Measurements from ENCODE around the gene PIEZO1.

PIEZO1 gene

GRCh38 chr16:88692861-88693260 lies 92.2 kb downstream of the PIEZO1 start:
- Histone ChIP-seq H3K36me3 (ENCODE audit: control insufficient read depth in 1 of 2, insufficient read depth in 2 of 2, low read length in 2 of 2) (peaks cover 8 to 9% of the 10 kb centered on the region in 2 experiments), H3K9me3 (ENCODE audit: insufficient read depth, low read depth, low read length) (no peaks in the 10 kb centered on the region), H3K4me1 (ENCODE audit: control insufficient read depth in 1 of 2, insufficient read depth in 2 of 2, low read length in 2 of 2) (no peaks in the 10 kb centered on the region), H3K18ac (ENCODE audit: low read length) (no peak overlapping the region), H3K4me3 (ENCODE audit: low read depth, low read length) (no peak overlapping the region), H2AK5ac (ENCODE audit: low read length) (no peak overlapping the region), H3K4me2 (ENCODE audit: low read length) (no peak overlapping the region), H3K4ac (ENCODE audit: low read depth, low read length) (no peak overlapping the region), H2BK5ac (ENCODE audit: low read depth, low read length, poor library complexity) (no peak overlapping the region), H3K23ac (ENCODE audit: low read length) (no peak overlapping the region), H3K79me2 (ENCODE audit: control insufficient read depth, insufficient read depth, low read length, poor library complexity) (no peaks in the 10 kb centered on the region), H4K8ac (ENCODE audit: low read depth, low read length) (no peak overlapping the region), H3K27ac (ENCODE audit: low read depth, low read length) (no peak overlapping the region), H3K27me3 (ENCODE audit: insufficient read depth, low read length) (no peaks in the 10 kb centered on the region), H2AFZ (ENCODE audit: insufficient read depth, low read length, poor library complexity) (no peak overlapping the region), H2BK12ac (ENCODE audit: low read length) (no peak overlapping the region), H3K79me1 (ENCODE audit: low read length) (no peaks in the 10 kb centered on the region), H3K9ac (ENCODE audit: low read length) (no peak overlapping the region), H4K91ac (ENCODE audit: low read depth, low read length) (no peak overlapping the region), H4K12ac (ENCODE audit: low read depth, low read length) (no peak overlapping the region), H3K14ac (ENCODE audit: low read length) (no peak overlapping the region), H2BK120ac (ENCODE audit: insufficient read depth, low read length, poor library complexity) (no peak overlapping the region)
- DNase-seq, result no peak
- no CpG with 5 or more reads among the region's 10 CpGs for WGBS (ENCODE audit: extremely low coverage, insufficient coverage, insufficient read length)

GRCh38 chr16:88691924-88692560 lies 93.0 kb downstream of the PIEZO1 start:
- no peak for DNase-seq
- no peaks in the 10 kb centered on the region for H3K4me1 ChIP-seq (ENCODE audit: control insufficient read depth in 1 of 2, insufficient read depth in 2 of 2, low read length in 2 of 2)
- no peaks in the 10 kb centered on the region for H3K79me1 ChIP-seq (ENCODE audit: low read length)
- H2BK12ac ChIP-seq (ENCODE audit: low read length), result no peak overlapping the region
- H3K4ac ChIP-seq (ENCODE audit: low read depth, low read length), result no peak overlapping the region
- H3K18ac ChIP-seq (ENCODE audit: low read length), result no peak overlapping the region
- H2BK5ac ChIP-seq (ENCODE audit: low read depth, low read length, poor library complexity), result no peak overlapping the region
- H3K27ac ChIP-seq (ENCODE audit: low read depth, low read length), result no peak overlapping the region
- no peak overlapping the region for H3K4me2 ChIP-seq (ENCODE audit: low read length)
- no CpG with 5 or more reads among the region's 26 CpGs for WGBS (ENCODE audit: extremely low coverage, insufficient coverage, insufficient read length)
- H3K79me2 ChIP-seq (ENCODE audit: control insufficient read depth, insufficient read depth, low read length, poor library complexity), result no peaks in the 10 kb centered on the region
- H2BK120ac ChIP-seq (ENCODE audit: insufficient read depth, low read length, poor library complexity), result no peak overlapping the region
- no peak overlapping the region for H4K12ac ChIP-seq (ENCODE audit: low read depth, low read length)
- H3K9ac ChIP-seq (ENCODE audit: low read length), result no peak overlapping the region
- H2AFZ ChIP-seq (ENCODE audit: insufficient read depth, low read length, poor library complexity), result no peak overlapping the region
- no peak overlapping the region for H3K4me3 ChIP-seq (ENCODE audit: low read depth, low read length)
- no peak overlapping the region for H4K8ac ChIP-seq (ENCODE audit: low read depth, low read length)
- no peak overlapping the region for H4K91ac ChIP-seq (ENCODE audit: low read depth, low read length)
- peaks cover under 1 to 1% of the 10 kb centered on the region in 2 experiments for H3K36me3 ChIP-seq (ENCODE audit: control insufficient read depth in 1 of 2, insufficient read depth in 2 of 2, low read length in 2 of 2)
- no peak overlapping the region for H3K14ac ChIP-seq (ENCODE audit: low read length)
- H3K23ac ChIP-seq (ENCODE audit: low read length), result no peak overlapping the region
- H3K9me3 ChIP-seq (ENCODE audit: insufficient read depth, low read depth, low read length), result no peaks in the 10 kb centered on the region
- no peaks in the 10 kb centered on the region for H3K27me3 ChIP-seq (ENCODE audit: insufficient read depth, low read length)
- H2AK5ac ChIP-seq (ENCODE audit: low read length), result no peak overlapping the region

GRCh38 chr16:88691129-88691813 lies 93.7 kb downstream of the PIEZO1 start:
- no peak overlapping the region for H3K9ac ChIP-seq (ENCODE audit: low read length)
- H3K27me3 ChIP-seq (ENCODE audit: insufficient read depth, low read length), result no peaks in the 10 kb centered on the region
- H3K36me3 ChIP-seq (ENCODE audit: control insufficient read depth in 1 of 2, insufficient read depth in 2 of 2, low read length in 2 of 2), result no peaks in the 10 kb centered on the region
- no peak overlapping the region for H2BK120ac ChIP-seq (ENCODE audit: insufficient read depth, low read length, poor library complexity)
- no peaks in the 10 kb centered on the region for H3K79me1 ChIP-seq (ENCODE audit: low read length)
- H4K12ac ChIP-seq (ENCODE audit: low read depth, low read length), result no peak overlapping the region
- no peak overlapping the region for H3K4ac ChIP-seq (ENCODE audit: low read depth, low read length)
- H3K27ac ChIP-seq (ENCODE audit: low read depth, low read length), result no peak overlapping the region
- H2AK5ac ChIP-seq (ENCODE audit: low read length), result no peak overlapping the region
- no peak overlapping the region for H3K14ac ChIP-seq (ENCODE audit: low read length)
- H3K9me3 ChIP-seq (ENCODE audit: insufficient read depth, low read depth, low read length), result no peaks in the 10 kb centered on the region
- no peak for DNase-seq
- no peak overlapping the region for H4K91ac ChIP-seq (ENCODE audit: low read depth, low read length)
- H3K4me2 ChIP-seq (ENCODE audit: low read length), result no peak overlapping the region
- H2BK12ac ChIP-seq (ENCODE audit: low read length), result no peak overlapping the region
- no peaks in the 10 kb centered on the region for H3K79me2 ChIP-seq (ENCODE audit: control insufficient read depth, insufficient read depth, low read length, poor library complexity)
- WGBS (ENCODE audit: extremely low coverage, insufficient coverage, insufficient read length), result no CpG with 5 or more reads among the region's 33 CpGs
- H2BK5ac ChIP-seq (ENCODE audit: low read depth, low read length, poor library complexity), result no peak overlapping the region
- H3K4me3 ChIP-seq (ENCODE audit: low read depth, low read length), result no peak overlapping the region
- H3K4me1 ChIP-seq (ENCODE audit: control insufficient read depth in 1 of 2, insufficient read depth in 2 of 2, low read length in 2 of 2), result peaks cover 3 to 4% of the 10 kb centered on the region in 2 experiments
- no peak overlapping the region for H3K23ac ChIP-seq (ENCODE audit: low read length)
- no peak overlapping the region for H3K18ac ChIP-seq (ENCODE audit: low read length)
- no peak overlapping the region for H4K8ac ChIP-seq (ENCODE audit: low read depth, low read length)
- H2AFZ ChIP-seq (ENCODE audit: insufficient read depth, low read length, poor library complexity), result no peak overlapping the region

GRCh38 chr16:88690341-88691128 lies 94.5 kb downstream of the PIEZO1 start:
- Histone ChIP-seq H3K4me2 (ENCODE audit: low read length) (no peak overlapping the region), H3K9me3 (ENCODE audit: insufficient read depth, low read depth, low read length) (peaks cover 2% of the 10 kb centered on the region), H3K9ac (ENCODE audit: low read length) (no peak overlapping the region), H3K4me1 (ENCODE audit: control insufficient read depth in 1 of 2, insufficient read depth in 2 of 2, low read length in 2 of 2) (peaks cover 6 to 10% of the 10 kb centered on the region in 2 experiments), H3K23ac (ENCODE audit: low read length) (no peak overlapping the region), H3K79me2 (ENCODE audit: control insufficient read depth, insufficient read depth, low read length, poor library complexity) (no peaks in the 10 kb centered on the region), H4K8ac (ENCODE audit: low read depth, low read length) (no peak overlapping the region), H2BK120ac (ENCODE audit: insufficient read depth, low read length, poor library complexity) (no peak overlapping the region), H3K14ac (ENCODE audit: low read length) (no peak overlapping the region), H3K79me1 (ENCODE audit: low read length) (no peaks in the 10 kb centered on the region), H2AK5ac (ENCODE audit: low read length) (no peak overlapping the region), H4K91ac (ENCODE audit: low read depth, low read length) (no peak overlapping the region), H4K12ac (ENCODE audit: low read depth, low read length) (no peak overlapping the region), H3K4ac (ENCODE audit: low read depth, low read length) (no peak overlapping the region), H2BK12ac (ENCODE audit: low read length) (no peak overlapping the region), H3K4me3 (ENCODE audit: low read depth, low read length) (no peak overlapping the region), H2AFZ (ENCODE audit: insufficient read depth, low read length, poor library complexity) (no peak overlapping the region), H3K27me3 (ENCODE audit: insufficient read depth, low read length) (peaks cover under 1% of the 10 kb centered on the region), H2BK5ac (ENCODE audit: low read depth, low read length, poor library complexity) (no peak overlapping the region), H3K36me3 (ENCODE audit: control insufficient read depth in 1 of 2, insufficient read depth in 2 of 2, low read length in 2 of 2) (no peaks in the 10 kb centered on the region), H3K27ac (ENCODE audit: low read depth, low read length) (no peak overlapping the region), H3K18ac (ENCODE audit: low read length) (no peak overlapping the region)
- WGBS (ENCODE audit: extremely low coverage, insufficient coverage, insufficient read length), result no CpG with 5 or more reads among the region's 21 CpGs
- DNase-seq, result no peak

Measured in trophoblast cell (in vitro differentiated cells and primary cell).